CD14-positive monocyte (primary cell): Measurements from ENCODE around the gene CAMK2A. TPM values are rescaled to one million over a fixed set of nuclear protein-coding genes. Genes with fewer than 3 reads are reported as not detected.

ENCODE experiments used
- DNase-seq, 3 donors: peaks; one replicate each; pipeline ENCODE4 v3.0.0-alpha.2; 2011 to 2022
- H2AFZ ChIP-seq: 2 replicates; pipeline ENCODE4 v1.6.0; 2012; ENCODE audit warnings: mild to moderate bottlenecking, low read depth, low read length, inconsistent platforms; ENCODE audit not compliant: insufficient read depth, poor library complexity, severe bottlenecking
- H3K27ac ChIP-seq, 2 donors: 1 replicate in 1 of 2; 2 replicates in 1 of 2; pipeline ENCODE4 v1.5.1; 2012 to 2013; ENCODE audit warnings: low read length in 2 of 2, control low read depth in 1 of 2, inconsistent platforms in 1 of 2, low read depth in 1 of 2, mild to moderate bottlenecking in 1 of 2
- H3K27me3 ChIP-seq, 2 donors: one replicate each; pipeline versions ENCODE4 v1.6.0 to v1.6.1; 2011 to 2013; ENCODE audit warnings: low read length in 2 of 2; ENCODE audit not compliant: control insufficient read depth in 2 of 2, insufficient read depth in 2 of 2
- H3K36me3 ChIP-seq, 2 donors: replicated peaks in 1 of 2; 1 replicate in 1 of 2; 2 replicates in 1 of 2; pipeline versions ENCODE4 v1.5.1 to v1.6.1; 2012 to 2013; ENCODE audit warnings: low read length in 2 of 2, control low read depth in 1 of 2, inconsistent platforms in 1 of 2, mild to moderate bottlenecking in 1 of 2; ENCODE audit not compliant: insufficient read depth in 2 of 2, control insufficient read depth in 1 of 2
- H3K4me1 ChIP-seq, 2 donors: 1 replicate in 1 of 2; 2 replicates in 1 of 2; pipeline versions ENCODE4 v1.5.1 to v1.6.1; 2012 to 2013; ENCODE audit warnings: low read length in 2 of 2, control low read depth in 1 of 2, inconsistent platforms in 1 of 2, mild to moderate bottlenecking in 1 of 2, moderate library complexity in 1 of 2; ENCODE audit not compliant: insufficient read depth in 2 of 2, control insufficient read depth in 1 of 2
- H3K4me2 ChIP-seq: replicated peaks from 2 replicates; pipeline ENCODE3; 2012; ENCODE audit warnings: low read length, moderate library complexity, mild to moderate bottlenecking; ENCODE audit not compliant: poor library complexity, severe bottlenecking; ENCODE audit errors: extremely low read depth
- H3K4me3 ChIP-seq, 3 experiments: fragments of 200-600 bp in 1 of 3; sonication (generic) in 1 of 3; replicated peaks in 1 of 3; 1 replicate in 2 of 3; 2 replicates in 1 of 3; pipeline ENCODE4 v1.5.1; 2011 to 2013; ENCODE audit warnings: low read length in 3 of 3, mild to moderate bottlenecking in 3 of 3, control low read depth in 2 of 3, low read depth in 2 of 3, inconsistent platforms in 1 of 3, moderate library complexity in 1 of 3
- H3K79me2 ChIP-seq: 2 replicates; pipeline ENCODE4 v1.6.0; 2012; ENCODE audit warnings: mild to moderate bottlenecking, control low read depth, inconsistent platforms, low read length, moderate library complexity; ENCODE audit not compliant: insufficient read depth
- H3K9ac ChIP-seq: 2 replicates; pipeline ENCODE4 v1.6.0; 2017; ENCODE audit warnings: low read length, mild to moderate bottlenecking; ENCODE audit not compliant: insufficient read depth, poor library complexity, severe bottlenecking
- H3K9me3 ChIP-seq, 2 donors: replicated peaks in 1 of 2; 1 replicate in 1 of 2; 2 replicates in 1 of 2; pipeline versions ENCODE4 v1.5.1 to v1.6.1; 2012 to 2013; ENCODE audit warnings: low read length in 2 of 2, control low read depth in 1 of 2; ENCODE audit not compliant: control insufficient read depth in 1 of 2, insufficient read depth in 1 of 2
- H4K20me1 ChIP-seq: 2 replicates; pipeline ENCODE4 v1.6.0; 2012; ENCODE audit warnings: mild to moderate bottlenecking, low read length, control low read depth, moderate library complexity; ENCODE audit not compliant: insufficient read depth
- H3K27ac Mint-ChIP-seq, 7 donors: one replicate each; pipeline ENCODE4 v1.8.0; 2020; ENCODE audit warnings: mild to moderate bottlenecking in 7 of 7, mixed read lengths in 7 of 7, moderate library complexity in 6 of 7, inconsistent platforms in 2 of 7
- H3K27me3 Mint-ChIP-seq, 3 donors: one replicate each; pipeline ENCODE4 v1.8.0; 2021 to 2022; ENCODE audit warnings: low read depth in 3 of 3, mild to moderate bottlenecking in 3 of 3, mixed read lengths in 3 of 3, moderate library complexity in 3 of 3, inconsistent platforms in 1 of 3
- H3K36me3 Mint-ChIP-seq, 2 donors: one replicate each; pipeline ENCODE4 v1.8.0; 2020; ENCODE audit warnings: mixed read lengths in 2 of 2, inconsistent platforms in 1 of 2, mild to moderate bottlenecking in 1 of 2
- H3K4me1 Mint-ChIP-seq: one replicate; pipeline ENCODE4 v1.8.0; 2020; ENCODE audit warnings: mild to moderate bottlenecking, mixed read lengths
- H3K4me3 Mint-ChIP-seq, 2 donors: one replicate each; pipeline ENCODE4 v1.8.0; 2020; ENCODE audit warnings: mild to moderate bottlenecking in 2 of 2, mixed read lengths in 2 of 2, moderate library complexity in 1 of 2
- H3K9me3 Mint-ChIP-seq, 7 donors: one replicate each; pipeline ENCODE4 v1.8.0; 2020 to 2022; ENCODE audit warnings: mixed read lengths in 7 of 7, mild to moderate bottlenecking in 6 of 7, moderate library complexity in 6 of 7, inconsistent platforms in 2 of 7
- WGBS: methylation state at CpG from one replicate; pipeline ENCODE4 v1.1.5; 2013; ENCODE audit warnings: missing lambda C conversion rate; ENCODE audit not compliant: insufficient coverage; 5-methylcytosine and 5-hydroxymethylcytosine counted together
- intact Hi-C, 2 donors: fragments of 100-400 bp; cut with micrococcal nuclease; formaldehyde crosslinking; loops; one replicate each; pipeline versions ENCODE4 v1.15.0 to v1.15.1; 2023
- polyA plus RNA-seq, 3 donors: library from polyadenylated mRNA; depleted of rRNA in 1 of 3; unstranded in 2 of 3; stranded (reverse) in 1 of 3; fragments of 300-500 nt in 2 of 3; fragments of >200 nt in 1 of 3; fragmentation: Illumina TruSeq in 2 of 3; gene quantifications; 1 replicate in 2 of 3; 2 replicates in 1 of 3; pipeline ENCODE4 v1.2.3, GENCODE V29; 2012 to 2021
- TF ChIP-seq, protein P1 (sequence below): fragments of 200-600 bp; IDR thresholded peaks from one replicate; pipeline ENCODE4 v1.8.0; 2022; ENCODE audit warnings: antibody characterized with exemption, mild to moderate bottlenecking

The CAMK2A gene
- polyA plus RNA-seq, 3 donors = not detected

DNA sequence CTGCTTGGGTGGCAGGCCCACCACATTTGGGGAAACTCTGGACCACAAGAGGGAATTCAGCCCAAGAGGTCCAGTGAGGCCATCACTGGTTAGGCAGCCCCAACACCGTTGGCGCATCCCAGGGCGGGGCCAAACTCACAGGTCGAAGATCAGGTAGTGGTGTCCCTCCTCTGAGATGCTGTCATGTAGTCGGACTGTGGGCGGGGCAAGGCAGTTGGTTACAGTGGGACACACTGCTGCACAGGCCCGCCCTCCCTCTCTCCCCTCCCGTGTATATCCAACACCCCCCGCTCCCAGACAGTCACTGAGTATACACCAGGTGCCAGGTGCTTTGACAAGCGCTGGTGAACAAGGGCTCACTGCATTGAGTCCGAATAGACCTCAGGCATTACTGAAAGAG is 32.1 kb downstream of the CAMK2A start:
- Histone ChIP-seq H2AFZ (no peak overlapping the region), H3K4me1 (no peaks in the 10 kb centered on the region), H3K36me3 (no peaks in the 10 kb centered on the region), H3K9me3 (no peaks in the 10 kb centered on the region), H3K27ac (no peak overlapping the region), H3K4me2 (no peak overlapping the region), H3K9ac (no peak overlapping the region), H3K4me3 (no peak overlapping the region), H3K27me3 (no peaks in the 10 kb centered on the region), H4K20me1 (no peaks in the 10 kb centered on the region), H3K79me2 (no peaks in the 10 kb centered on the region)
- Mint-ChIP-seq H3K4me3 (no peak overlapping the region), H3K9me3 (peaks cover 0 to 2% (median 0%) of the 10 kb centered on the region in 7 donors), H3K4me1 (no peaks in the 10 kb centered on the region), H3K27me3 (peaks cover 0 to 7% (median 6%) of the 10 kb centered on the region in 3 donors), H3K27ac (peak overlapping the region in 1 of 7 donors; percentile 23), H3K36me3 (no peaks in the 10 kb centered on the region)
- no peak for DNase-seq
- TF ChIP-seq, protein P1, sequence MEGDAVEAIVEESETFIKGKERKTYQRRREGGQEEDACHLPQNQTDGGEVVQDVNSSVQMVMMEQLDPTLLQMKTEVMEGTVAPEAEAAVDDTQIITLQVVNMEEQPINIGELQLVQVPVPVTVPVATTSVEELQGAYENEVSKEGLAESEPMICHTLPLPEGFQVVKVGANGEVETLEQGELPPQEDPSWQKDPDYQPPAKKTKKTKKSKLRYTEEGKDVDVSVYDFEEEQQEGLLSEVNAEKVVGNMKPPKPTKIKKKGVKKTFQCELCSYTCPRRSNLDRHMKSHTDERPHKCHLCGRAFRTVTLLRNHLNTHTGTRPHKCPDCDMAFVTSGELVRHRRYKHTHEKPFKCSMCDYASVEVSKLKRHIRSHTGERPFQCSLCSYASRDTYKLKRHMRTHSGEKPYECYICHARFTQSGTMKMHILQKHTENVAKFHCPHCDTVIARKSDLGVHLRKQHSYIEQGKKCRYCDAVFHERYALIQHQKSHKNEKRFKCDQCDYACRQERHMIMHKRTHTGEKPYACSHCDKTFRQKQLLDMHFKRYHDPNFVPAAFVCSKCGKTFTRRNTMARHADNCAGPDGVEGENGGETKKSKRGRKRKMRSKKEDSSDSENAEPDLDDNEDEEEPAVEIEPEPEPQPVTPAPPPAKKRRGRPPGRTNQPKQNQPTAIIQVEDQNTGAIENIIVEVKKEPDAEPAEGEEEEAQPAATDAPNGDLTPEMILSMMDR = no peak
- intact Hi-C loops = no loop called here
- WGBS = 97% methylated on average over 9 of the region's 11 CpGs

DNA sequence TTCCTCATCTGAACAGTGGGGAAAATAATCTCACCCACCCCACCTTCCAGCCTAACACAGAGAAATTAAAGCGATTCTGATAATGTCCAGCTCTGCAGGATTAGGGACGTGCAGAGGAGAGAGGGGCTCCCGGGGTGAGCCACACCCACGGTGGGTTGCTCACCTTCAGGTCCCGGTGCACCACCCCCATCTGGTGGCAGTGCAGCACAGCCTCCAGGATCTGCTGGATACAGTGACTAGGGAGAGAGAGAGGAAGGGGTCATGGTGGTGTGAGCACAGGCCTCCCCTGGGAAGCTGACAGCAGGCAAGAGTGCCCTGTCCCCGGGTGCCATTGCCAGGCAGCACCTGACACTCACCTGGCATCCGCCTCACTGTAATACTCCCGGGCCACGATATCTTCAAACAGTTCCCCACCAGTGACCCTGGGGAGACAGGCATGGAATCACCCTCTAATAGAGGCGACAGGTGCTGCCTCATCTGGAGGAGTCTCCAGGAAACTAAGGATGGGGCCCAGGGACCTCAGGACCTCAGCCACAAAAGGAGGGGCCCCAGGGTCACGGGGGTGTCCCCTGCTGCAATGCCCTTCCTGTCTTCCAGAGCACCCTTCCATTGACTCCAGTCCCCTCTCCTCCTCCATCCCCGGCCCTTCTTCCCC is 33.0 kb downstream of the CAMK2A start:
- H3K27ac ChIP-seq = no peak overlapping the region
- H3K9ac ChIP-seq = no peak overlapping the region
- no peak overlapping the region for H3K4me3 Mint-ChIP-seq
- H3K79me2 ChIP-seq = no peaks in the 10 kb centered on the region
- DNase-seq = no peak
- no peaks in the 10 kb centered on the region for H3K4me1 Mint-ChIP-seq
- H2AFZ ChIP-seq = no peak overlapping the region
- no peak overlapping the region for H3K4me2 ChIP-seq
- H3K9me3 Mint-ChIP-seq = peaks cover 0 to 2% (median 0%) of the 10 kb centered on the region in 7 donors
- no peaks in the 10 kb centered on the region for H3K27me3 ChIP-seq
- H3K27ac Mint-ChIP-seq = no peak overlapping the region
- H3K36me3 Mint-ChIP-seq = no peaks in the 10 kb centered on the region
- intact Hi-C loops = no loop called here
- no peaks in the 10 kb centered on the region for H3K4me1 ChIP-seq
- H3K9me3 ChIP-seq = no peaks in the 10 kb centered on the region
- TF ChIP-seq, protein P1 = no peak
- H3K27me3 Mint-ChIP-seq = peaks cover 2 to 7% (median 2%) of the 10 kb centered on the region in 3 donors
- H3K4me3 ChIP-seq = no peak overlapping the region
- WGBS = 85% methylated on average over 11 of the region's 12 CpGs
- H3K36me3 ChIP-seq = no peaks in the 10 kb centered on the region
- no peaks in the 10 kb centered on the region for H4K20me1 ChIP-seq
